NB4 (cell line): ENCODE measurements around the gene TBC1D2B.
"Not testable (repeated sequence)": the region's sequence is repeated elsewhere in the genome, so short reads cannot be mapped to it uniquely, and the experiment has no call there.

Source experiments
- MYC ChIP-seq: IDR thresholded peaks from 2 replicates; pipeline ENCODE4 v1.6.1; 2011; ENCODE audit warnings: low read depth, low read length
- POLR2A ChIP-seq: IDR thresholded peaks from 2 replicates; pipeline ENCODE4 v1.6.1; 2011; ENCODE audit warnings: mild to moderate bottlenecking; ENCODE audit not compliant: insufficient read length; ENCODE audit errors: extremely low read depth
- TF ChIP-seq, protein P1 (sequence below): IDR thresholded peaks from one replicate; pipeline ENCODE4 v1.5.1; 2012; ENCODE audit warnings: low read depth, low read length

DNA sequence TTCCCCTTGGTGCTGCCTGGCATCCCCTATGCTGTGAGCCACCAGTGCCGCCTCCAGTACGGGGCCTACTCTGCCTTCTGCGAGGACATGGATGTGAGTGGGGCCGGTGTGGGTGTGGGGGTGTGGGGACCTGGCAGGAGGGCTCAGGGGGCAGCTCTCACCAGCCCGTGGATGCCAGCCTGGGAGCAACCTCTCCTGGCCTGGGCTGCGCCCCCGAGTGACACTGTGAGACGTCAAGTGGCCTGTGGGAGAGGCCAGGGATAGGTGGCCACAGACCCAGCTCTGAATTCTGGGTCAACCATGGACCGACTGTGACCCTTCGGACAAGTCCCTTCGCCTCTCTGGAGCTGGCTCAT lies 101.4 kb downstream of the TBC1D2B start:
- TF ChIP-seq, protein P1, sequence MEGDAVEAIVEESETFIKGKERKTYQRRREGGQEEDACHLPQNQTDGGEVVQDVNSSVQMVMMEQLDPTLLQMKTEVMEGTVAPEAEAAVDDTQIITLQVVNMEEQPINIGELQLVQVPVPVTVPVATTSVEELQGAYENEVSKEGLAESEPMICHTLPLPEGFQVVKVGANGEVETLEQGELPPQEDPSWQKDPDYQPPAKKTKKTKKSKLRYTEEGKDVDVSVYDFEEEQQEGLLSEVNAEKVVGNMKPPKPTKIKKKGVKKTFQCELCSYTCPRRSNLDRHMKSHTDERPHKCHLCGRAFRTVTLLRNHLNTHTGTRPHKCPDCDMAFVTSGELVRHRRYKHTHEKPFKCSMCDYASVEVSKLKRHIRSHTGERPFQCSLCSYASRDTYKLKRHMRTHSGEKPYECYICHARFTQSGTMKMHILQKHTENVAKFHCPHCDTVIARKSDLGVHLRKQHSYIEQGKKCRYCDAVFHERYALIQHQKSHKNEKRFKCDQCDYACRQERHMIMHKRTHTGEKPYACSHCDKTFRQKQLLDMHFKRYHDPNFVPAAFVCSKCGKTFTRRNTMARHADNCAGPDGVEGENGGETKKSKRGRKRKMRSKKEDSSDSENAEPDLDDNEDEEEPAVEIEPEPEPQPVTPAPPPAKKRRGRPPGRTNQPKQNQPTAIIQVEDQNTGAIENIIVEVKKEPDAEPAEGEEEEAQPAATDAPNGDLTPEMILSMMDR = not testable (repeated sequence)
- not testable (repeated sequence) for TF ChIP-seq POLR2A, MYC
